SK-N-SH treated with all-trans-retinoic acid at 6 μM for 48 hours (cell line): ENCODE measurements around the gene RRM1.
A peak's percentile ranks its signal among the peaks of the same experiment; 100 is the strongest.

Source experiments
- ATAC-seq: fragments of 200-7000 bp; cut with Tn5 transposase; 3 replicates; pipeline ENCODE4 v1.9.1; 2020; ENCODE audit warnings: mild to moderate bottlenecking, moderate library complexity
- ARNTL ChIP-seq: fragments of 450-650 bp; formaldehyde crosslinking; IDR thresholded peaks from 2 replicates; pipeline ENCODE4 v1.5.0; 2020; ENCODE audit warnings: low read depth, mild to moderate bottlenecking, moderate library complexity, borderline replicate concordance
- BACH2 ChIP-seq: fragments of 250-450 bp; sonication (Bioruptor Pico); IDR thresholded peaks from 2 replicates; pipeline ENCODE4 v1.9.0; 2021; ENCODE audit warnings: mild to moderate bottlenecking, borderline replicate concordance
- CREB5 ChIP-seq: fragments of 250-450 bp; sonication (Bioruptor Pico); IDR thresholded peaks from 2 replicates; pipeline ENCODE4 v1.5.1; 2020; ENCODE audit warnings: low read depth, mild to moderate bottlenecking, moderate library complexity
- CSDC2 ChIP-seq: fragments of 250-450 bp; sonication (Bioruptor Pico); IDR thresholded peaks from 2 replicates; pipeline ENCODE4 v1.5.0; 2020; ENCODE audit warnings: mild to moderate bottlenecking, moderate library complexity
- CSRNP3 ChIP-seq: fragments of 250-450 bp; sonication (Bioruptor Pico); IDR thresholded peaks from 2 replicates; pipeline ENCODE4 v1.5.1; 2021; ENCODE audit warnings: mild to moderate bottlenecking, moderate library complexity
- ESRRG ChIP-seq: fragments of 250-450 bp; sonication (Bioruptor Pico); IDR thresholded peaks from 2 replicates; pipeline ENCODE4 v1.6.1; 2021; ENCODE audit warnings: mild to moderate bottlenecking
- GLIS3 ChIP-seq: fragments of 250-450 bp; sonication (Bioruptor Pico); IDR thresholded peaks from 2 replicates; pipeline ENCODE4 v1.5.0; 2020; ENCODE audit warnings: mild to moderate bottlenecking, moderate library complexity
- ISL1 ChIP-seq: fragments of 250-450 bp; sonication (Bioruptor Pico); IDR thresholded peaks from 2 replicates; pipeline ENCODE4 v2.1.2; 2022; ENCODE audit warnings: mild to moderate bottlenecking, moderate library complexity
- OSR1 ChIP-seq: fragments of 250-450 bp; sonication (Bioruptor Pico); IDR thresholded peaks from 2 replicates; pipeline ENCODE4 v1.8.0; 2022; ENCODE audit warnings: moderate library complexity, mild to moderate bottlenecking, inconsistent platforms
- PATZ1 ChIP-seq: fragments of 250-450 bp; sonication (Bioruptor Pico); IDR thresholded peaks from 2 replicates; pipeline ENCODE4 v1.8.0; 2020; ENCODE audit warnings: mild to moderate bottlenecking, moderate library complexity, borderline replicate concordance
- PPARA ChIP-seq: fragments of 250-450 bp; sonication (Bioruptor Pico); IDR thresholded peaks from 2 replicates; pipeline ENCODE4 v1.5.0; 2020; ENCODE audit warnings: mild to moderate bottlenecking, borderline replicate concordance
- RARB ChIP-seq: fragments of 250-450 bp; sonication (Bioruptor Pico); IDR thresholded peaks from 2 replicates; pipeline ENCODE4 v1.8.0; 2021; ENCODE audit warnings: mild to moderate bottlenecking, moderate library complexity
- SNAI2 ChIP-seq: fragments of 250-450 bp; sonication (Bioruptor Pico); IDR thresholded peaks from 2 replicates; pipeline ENCODE4 v1.5.0; 2020; ENCODE audit warnings: mild to moderate bottlenecking, moderate library complexity
- TCF4 ChIP-seq: fragments of 250-450 bp; sonication (Bioruptor Pico); IDR thresholded peaks from 2 replicates; pipeline ENCODE4 v1.8.0; 2021; ENCODE audit warnings: mild to moderate bottlenecking, moderate library complexity, borderline replicate concordance
- TOX ChIP-seq: fragments of 250-450 bp; sonication (Bioruptor Pico); IDR thresholded peaks from 2 replicates; pipeline ENCODE4 v1.8.0; 2021; ENCODE audit warnings: mild to moderate bottlenecking, moderate library complexity, borderline replicate concordance
- TSHZ2 ChIP-seq: fragments of 250-450 bp; sonication (Bioruptor Pico); IDR thresholded peaks from 2 replicates; pipeline ENCODE4 v1.5.0; 2020; ENCODE audit warnings: mild to moderate bottlenecking, moderate library complexity
- ZC3H10 ChIP-seq: fragments of 250-450 bp; sonication (Bioruptor Pico); IDR thresholded peaks from 2 replicates; pipeline ENCODE4 v1.5.1; 2021; ENCODE audit warnings: mild to moderate bottlenecking, moderate library complexity
- ZFP3 ChIP-seq: fragments of 250-450 bp; sonication (Bioruptor Pico); IDR thresholded peaks from 2 replicates; pipeline ENCODE4 v1.5.0; 2020; ENCODE audit warnings: mild to moderate bottlenecking, moderate library complexity
- ZFP30 ChIP-seq: fragments of 450-650 bp; formaldehyde crosslinking; IDR thresholded peaks from 2 replicates; pipeline ENCODE4 v1.5.0; 2022; ENCODE audit warnings: mild to moderate bottlenecking, moderate library complexity
- ZNF565 ChIP-seq: fragments of 450-650 bp; formaldehyde crosslinking; conservative IDR thresholded peaks from 2 replicates; pipeline ENCODE4 v1.5.0; 2020; ENCODE audit warnings: low read depth, mild to moderate bottlenecking, moderate library complexity
- ZNF70 ChIP-seq: fragments of 450-650 bp; formaldehyde crosslinking; IDR thresholded peaks from 2 replicates; pipeline ENCODE4 v1.5.0; 2020; ENCODE audit warnings: mild to moderate bottlenecking, moderate library complexity
- ZNF8 ChIP-seq: fragments of 450-650 bp; formaldehyde crosslinking; IDR thresholded peaks from 2 replicates; pipeline ENCODE4 v1.5.0; 2020; ENCODE audit warnings: mild to moderate bottlenecking, moderate library complexity
- TF ChIP-seq, protein P1 (sequence below): fragments of 250-450 bp; sonication (Bioruptor Pico); IDR thresholded peaks from 2 replicates; pipeline ENCODE4 v1.8.0; 2021; ENCODE audit warnings: low read depth, mild to moderate bottlenecking, moderate library complexity, borderline replicate concordance

RRM1 gene

DNA sequence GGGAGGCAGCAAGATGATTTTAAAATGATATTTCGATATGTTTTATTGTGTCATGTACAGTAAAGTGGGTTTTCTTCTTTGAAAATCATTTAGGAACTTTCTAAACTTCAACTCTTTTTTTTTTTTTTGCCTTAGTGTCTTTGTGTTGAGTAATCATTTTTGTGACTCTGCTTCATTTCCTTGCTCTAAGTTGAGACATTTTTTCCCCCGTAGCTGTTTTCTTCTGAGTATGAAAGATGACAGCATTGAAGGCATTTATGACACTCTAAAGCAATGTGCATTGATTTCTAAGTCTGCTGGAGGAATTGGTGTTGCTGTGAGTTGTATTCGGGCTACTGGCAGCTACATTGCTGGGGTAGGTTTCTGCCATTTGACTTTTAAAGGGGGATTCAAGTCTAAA lies 23.5 kb downstream of the RRM1 start:
- TF ChIP-seq ZNF565 (no peak), TCF4 (CRISPR knock-in tag) (no peak), GLIS3 (no peak), ZFP3 (CRISPR knock-in tag) (no peak), PPARA (CRISPR knock-in tag) (no peak), ZC3H10 (CRISPR knock-in tag) (no peak), CREB5 (CRISPR knock-in tag) (no peak), TOX (CRISPR knock-in tag) (no peak), ISL1 (CRISPR knock-in tag) (no peak), CSRNP3 (CRISPR knock-in tag) (no peak), OSR1 (no peak), ARNTL (no peak), CSDC2 (CRISPR knock-in tag) (no peak), ZFP30 (CRISPR knock-in tag) (no peak)
- TF ChIP-seq, all 23 proteins: peak for 0
- ATAC-seq: peak; percentile 74

- TF ChIP-seq ISL1 (CRISPR knock-in tag): no peak
- no peak for TF ChIP-seq ESRRG (CRISPR knock-in tag)
- no peak for TF ChIP-seq ZFP3 (CRISPR knock-in tag)
- no peak for TF ChIP-seq TOX (CRISPR knock-in tag)
- no peak for TF ChIP-seq SNAI2 (CRISPR knock-in tag)
- no peak for TF ChIP-seq ZNF70
- TF ChIP-seq, protein P1, sequence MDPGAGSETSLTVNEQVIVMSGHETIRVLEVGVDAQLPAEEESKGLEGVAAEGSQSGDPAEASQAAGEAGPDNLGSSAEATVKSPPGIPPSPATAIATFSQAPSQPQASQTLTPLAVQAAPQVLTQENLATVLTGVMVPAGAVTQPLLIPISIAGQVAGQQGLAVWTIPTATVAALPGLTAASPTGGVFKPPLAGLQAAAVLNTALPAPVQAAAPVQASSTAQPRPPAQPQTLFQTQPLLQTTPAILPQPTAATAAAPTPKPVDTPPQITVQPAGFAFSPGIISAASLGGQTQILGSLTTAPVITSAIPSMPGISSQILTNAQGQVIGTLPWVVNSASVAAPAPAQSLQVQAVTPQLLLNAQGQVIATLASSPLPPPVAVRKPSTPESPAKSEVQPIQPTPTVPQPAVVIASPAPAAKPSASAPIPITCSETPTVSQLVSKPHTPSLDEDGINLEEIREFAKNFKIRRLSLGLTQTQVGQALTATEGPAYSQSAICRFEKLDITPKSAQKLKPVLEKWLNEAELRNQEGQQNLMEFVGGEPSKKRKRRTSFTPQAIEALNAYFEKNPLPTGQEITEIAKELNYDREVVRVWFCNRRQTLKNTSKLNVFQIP: no peak
- no peak for TF ChIP-seq OSR1
- TF ChIP-seq ARNTL: no peak
- TF ChIP-seq ZNF565: no peak
- no peak for TF ChIP-seq TCF4 (CRISPR knock-in tag)
- no peak for TF ChIP-seq ZNF8 (CRISPR knock-in tag)
- no peak for TF ChIP-seq BACH2 (CRISPR knock-in tag)
- no peak for TF ChIP-seq RARB (CRISPR knock-in tag)
- no peak for TF ChIP-seq CSDC2 (CRISPR knock-in tag)
- TF ChIP-seq CSRNP3 (CRISPR knock-in tag): no peak
- no peak for TF ChIP-seq ZC3H10 (CRISPR knock-in tag)
- no peak for TF ChIP-seq PPARA (CRISPR knock-in tag)
- TF ChIP-seq PATZ1 (CRISPR knock-in tag): no peak
- no peak for TF ChIP-seq TSHZ2 (CRISPR knock-in tag)
- ATAC-seq: no peak
These were observed 28.6 kb downstream of the RRM1 start for GRCh38 chr11:4123218-4123617.
